Mucosa of descending colon (tissue), 3 donors: ENCODE results near the gene TTBK1. TPM values are rescaled to one million over a fixed set of nuclear protein-coding genes. Genes with fewer than 3 reads are reported as not detected.

ENCODE experiments used
- ATAC-seq: fragments of 200-7000 bp; cut with Tn5 transposase; one replicate; pipeline ENCODE4 v1.9.1; 2020; ENCODE audit warnings: mild to moderate bottlenecking, moderate library complexity
- DNase-seq, 3 donors: peaks; one replicate each; pipeline ENCODE4 v3.0.0-alpha.2; 2020
- H3K36me3 ChIP-seq: fragments of 200-600 bp; one replicate; pipeline ENCODE4 v1.8.0; 2021; ENCODE audit warnings: low read depth, mild to moderate bottlenecking
- H3K4me1 ChIP-seq: fragments of 200-600 bp; one replicate; pipeline ENCODE4 v1.8.0; 2021; ENCODE audit warnings: low read depth, mild to moderate bottlenecking
- H3K4me3 ChIP-seq: fragments of 200-600 bp; one replicate; pipeline ENCODE4 v1.8.0; 2021; ENCODE audit warnings: mild to moderate bottlenecking
- H3K9me3 ChIP-seq: fragments of 200-600 bp; one replicate; pipeline ENCODE4 v1.8.0; 2021; ENCODE audit warnings: mild to moderate bottlenecking
- CTCF ChIP-seq: fragments of 200-600 bp; IDR thresholded peaks from one replicate; pipeline ENCODE4 v1.8.0; 2022; ENCODE audit warnings: antibody characterized with exemption, mild to moderate bottlenecking
- intact Hi-C, 2 donors: fragments of 100-400 bp; cut with DNase I in 1 of 2; cut with micrococcal nuclease in 1 of 2; formaldehyde crosslinking; loops; one replicate each; pipeline versions ENCODE4 v1.11.0 to v1.11.1; 2022; cut with DNase I, micrococcal nuclease
- total RNA-seq, 3 donors: library from RNA; stranded (reverse); fragmentation: NEBNext Ultra II Directional in 2 of 3; extraction: Animal tissue kit (Norgen Biotek cat#: 25700) in 2 of 3; gene quantifications; one replicate each; pipeline versions ENCODE4 v1.2.1 to v1.2.4, GENCODE V29; 2021 to 2023
- donor health status: DM: no; HTN: no; CAD: no; lungs with moderate emphysema.
- donor health status: DM: no; HTN: no; CAD: no.
- donor health status: DM: no; HTN: yes; CAD: no.

Gene TTBK1
- total RNA-seq, 3 donors from 2014 or later, result 0.24 to 0.95 (median 0.93) TPM

GRCh38 chr6:43278524-43279078 lies 35.3 kb downstream of the TTBK1 start:
- peak; percentile 50 to 81 (median 74) for DNase-seq

GRCh38 chr6:43280234-43280633 lies 37.0 kb downstream of the TTBK1 start:
- intact Hi-C loops, result no loop called here
- peak in 1 of 3 donors; percentile 19 for DNase-seq
- Histone ChIP-seq H3K9me3 (no peaks in the 10 kb centered on the region), H3K4me1 (peaks cover 37% of the 10 kb centered on the region), H3K36me3 (no peaks in the 10 kb centered on the region), H3K4me3 (no peak overlapping the region)
- no peak for ATAC-seq
- no peak for TF ChIP-seq CTCF

More at GRCh38 chr6:43278524-43279078, 35.3 kb downstream of the TTBK1 start:
- ATAC-seq, result peak; percentile 49
- H3K9me3 ChIP-seq, result no peaks in the 10 kb centered on the region
- TF ChIP-seq CTCF, result no peak
- no peak overlapping the region for H3K4me3 ChIP-seq
- intact Hi-C loops, result no loop called here
- no peaks in the 10 kb centered on the region for H3K36me3 ChIP-seq
- peaks cover 40% of the 10 kb centered on the region for H3K4me1 ChIP-seq

GRCh38 chr6:43282060-43282459 lies 38.8 kb downstream of the TTBK1 start:
- no peak for TF ChIP-seq CTCF
- no peaks in the 10 kb centered on the region for H3K36me3 ChIP-seq
- no peaks in the 10 kb centered on the region for H3K9me3 ChIP-seq
- peak in 1 of 3 donors; percentile 37 for DNase-seq
- no peak for ATAC-seq
- H3K4me1 ChIP-seq, result peaks cover 19% of the 10 kb centered on the region
- intact Hi-C loops, result no loop called here
- no peak overlapping the region for H3K4me3 ChIP-seq

GRCh38 chr6:43282636-43283513 lies 39.6 kb downstream of the TTBK1 start:
- Histone ChIP-seq H3K36me3 (no peaks in the 10 kb centered on the region), H3K4me3 (no peak overlapping the region), H3K9me3 (no peaks in the 10 kb centered on the region), H3K4me1 (peaks cover 12% of the 10 kb centered on the region)
- peak in 1 of 3 donors; percentile 40 for DNase-seq
- intact Hi-C loops, result no loop called here
- TF ChIP-seq CTCF, result no peak
- ATAC-seq, result no peak

GRCh38 chr6:43283514-43283901 lies 40.2 kb downstream of the TTBK1 start:
- intact Hi-C loops, result no loop called here
- DNase-seq, result peak in 1 of 3 donors; percentile 29
- TF ChIP-seq CTCF, result no peak
- Histone ChIP-seq H3K4me1 (peaks cover 12% of the 10 kb centered on the region), H3K9me3 (no peaks in the 10 kb centered on the region), H3K36me3 (no peaks in the 10 kb centered on the region), H3K4me3 (no peak overlapping the region)
- ATAC-seq, result no peak
